Right ventricle myocardium inferior (tissue), 1 donor: ENCODE results near the gene MON1B. TPM values are rescaled to one million over a fixed set of nuclear protein-coding genes. Genes with fewer than 3 reads are reported as not detected.
"Not testable (repeated sequence)": the region's sequence is repeated elsewhere in the genome, so short reads cannot be mapped to it uniquely, and the experiment has no call there.

ENCODE experiments used
- ATAC-seq: fragments of 200-7000 bp; cut with Tn5 transposase; one replicate; pipeline ENCODE4 v1.9.1; 2020; ENCODE audit warnings: mild to moderate bottlenecking, moderate library complexity
- DNase-seq: peaks from one replicate; pipeline ENCODE4 v3.0.0; 2021; ENCODE audit errors: missing footprints
- intact Hi-C: fragments of 100-400 bp; cut with DNase I; formaldehyde crosslinking; loops from one replicate; pipeline ENCODE4 v1.11.0; 2022
- long read RNA-seq: library from polyadenylated mRNA; unstranded; transcript quantifications from one replicate; pipeline ENCODE4 v2.0.0, GENCODE V29; 2021
- total RNA-seq: library from RNA; stranded (reverse); fragmentation: NEBNext Ultra II Directional; extraction: Animal tissue kit (Norgen Biotek cat#: 25700); gene quantifications from one replicate; pipeline ENCODE4 v1.2.1, GENCODE V29; 2021
- donor health status: DM: no; HTN: yes; CAD: no; lungs with severe emphysema.

Gene MON1B
- 14.4 TPM for total RNA-seq
- long read RNA-seq, full-length matches to known transcripts: 8 of 9 reads
- long read RNA-seq, partial matches to known transcripts: 0 of 9 reads
- long read RNA-seq, other reads (novel, unspliced or antisense): 1 of 9 reads

DNA sequence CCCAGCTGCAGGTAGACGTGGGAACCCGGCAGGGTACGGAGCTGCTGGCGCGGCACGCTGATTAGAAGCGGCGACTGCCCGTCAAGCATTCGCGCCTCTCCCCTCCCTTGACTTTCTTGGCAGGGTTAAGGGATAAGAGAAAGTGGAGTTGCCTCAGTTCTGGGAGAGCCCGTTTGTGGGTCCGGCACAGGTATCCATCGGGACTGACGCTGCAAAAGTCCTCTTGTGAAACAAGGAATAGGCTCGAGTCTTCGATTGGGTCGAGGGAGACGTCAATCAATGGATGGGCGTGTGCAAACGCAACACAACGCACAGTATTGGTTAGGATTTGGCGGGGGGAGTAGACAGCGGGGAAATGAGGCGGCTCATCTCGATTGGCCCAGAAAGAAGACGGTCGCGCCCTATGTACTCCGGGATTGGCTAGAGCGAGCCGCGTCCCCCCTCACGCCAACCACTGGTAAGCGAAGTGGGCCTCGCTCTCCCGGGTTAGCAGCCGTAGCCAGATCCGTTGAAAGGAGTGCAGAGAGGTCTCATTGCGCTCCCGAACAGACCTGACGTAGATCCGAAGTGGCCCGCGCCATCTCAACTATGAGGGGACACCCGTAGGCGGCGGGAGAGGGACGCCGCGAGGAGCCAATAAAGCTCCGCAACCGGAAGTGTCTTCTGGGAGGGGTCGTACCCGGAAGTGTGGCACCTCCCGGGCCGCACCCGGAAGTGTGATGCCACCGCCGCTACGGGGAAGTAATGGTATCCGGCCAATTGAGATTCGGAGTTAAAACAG is at the start of gene MON1B:
TSS of gene MON1B (plus strand) at position 713 of the 781 bp plus-strand sequence. CDS start 296 bp downstream, outside the sequence.
- intact Hi-C loops: no loop called here
- DNase-seq (peak; percentile 99), ATAC-seq (peak; percentile 100)

DNA sequence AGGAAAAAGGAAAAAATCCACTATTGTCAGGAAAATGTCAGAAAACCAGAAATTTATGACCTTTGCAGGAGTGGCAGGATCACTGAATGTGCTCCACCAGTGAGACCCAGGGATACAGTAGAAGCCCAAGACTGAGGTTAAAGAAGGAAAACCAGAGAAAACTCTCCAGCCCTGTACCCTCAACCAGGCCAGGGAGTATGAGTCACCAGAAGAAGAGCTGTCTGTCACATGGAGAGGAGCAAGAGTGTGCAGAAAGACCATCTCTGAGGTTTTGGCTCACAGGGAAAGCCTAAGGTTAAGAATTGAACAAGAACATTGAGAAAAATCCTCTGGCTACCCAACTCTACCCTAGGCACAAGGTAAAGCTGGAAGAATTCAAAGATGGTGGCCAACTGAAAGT is 47.6 kb upstream of the MON1B start:
- intact Hi-C loops: no loop called here
- ATAC-seq (no peak), DNase-seq (no peak)

- ATAC-seq (no peak), DNase-seq (no peak)
- intact Hi-C loops: no loop called here
These were observed 42.9 kb upstream of the MON1B start for GRCh38 chr16:77148121-77148520.

GRCh38 chr16:77157346-77158058 is 33.5 kb upstream of the MON1B start:
- ATAC-seq: peak; percentile 75
- no peak for DNase-seq

DNA sequence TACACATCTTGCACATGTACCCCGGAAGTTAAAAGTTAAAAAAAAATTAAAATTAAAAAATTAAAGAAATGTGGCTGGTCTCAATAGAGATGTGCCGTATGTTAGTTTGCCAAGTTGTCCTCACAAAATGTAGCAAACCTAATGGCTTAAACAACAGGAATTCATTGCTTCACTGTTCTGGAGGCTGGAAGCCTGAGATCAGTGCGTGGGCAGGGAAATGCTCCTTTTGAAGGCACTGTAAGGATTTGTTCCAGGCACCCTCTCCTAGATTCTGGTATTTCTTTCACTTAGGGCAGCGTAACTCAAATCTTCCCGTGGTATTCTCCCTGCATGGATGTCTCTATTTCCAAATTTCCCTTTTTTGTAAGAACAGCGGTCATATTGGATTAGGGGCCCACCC is 32.7 kb upstream of the MON1B start:
- ATAC-seq (peak; percentile 52), DNase-seq (no peak)
- intact Hi-C loops: no loop called here

More at GRCh38 chr16:77157346-77158058, 33.5 kb upstream of the MON1B start:
- intact Hi-C loops: no loop called here

DNA sequence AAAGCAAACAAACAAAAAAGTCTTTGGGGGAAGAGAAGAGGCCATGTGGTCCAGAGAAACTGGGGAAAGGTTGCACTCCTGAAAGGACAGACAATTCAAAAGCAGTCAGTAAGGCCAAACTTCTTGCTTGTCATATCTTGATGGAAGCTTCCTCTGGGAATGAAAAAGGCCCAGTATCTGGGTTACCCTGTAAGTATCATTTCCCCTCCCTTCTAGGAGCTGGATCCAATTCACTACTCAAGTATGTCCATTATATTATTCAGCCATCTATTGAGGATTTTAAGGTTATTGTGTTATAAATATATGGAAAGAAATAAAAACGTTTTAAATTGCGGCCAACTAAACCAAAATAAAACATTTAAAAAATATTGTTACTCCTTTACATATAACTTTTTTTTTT is 26.0 kb upstream of the MON1B start:
- intact Hi-C loops: no loop called here
- DNase-seq (no peak), ATAC-seq (no peak)

GRCh38 chr16:77165536-77166236 is 25.3 kb upstream of the MON1B start:
- ATAC-seq, DNase-seq, intact Hi-C loops: not testable (repeated sequence)

DNA sequence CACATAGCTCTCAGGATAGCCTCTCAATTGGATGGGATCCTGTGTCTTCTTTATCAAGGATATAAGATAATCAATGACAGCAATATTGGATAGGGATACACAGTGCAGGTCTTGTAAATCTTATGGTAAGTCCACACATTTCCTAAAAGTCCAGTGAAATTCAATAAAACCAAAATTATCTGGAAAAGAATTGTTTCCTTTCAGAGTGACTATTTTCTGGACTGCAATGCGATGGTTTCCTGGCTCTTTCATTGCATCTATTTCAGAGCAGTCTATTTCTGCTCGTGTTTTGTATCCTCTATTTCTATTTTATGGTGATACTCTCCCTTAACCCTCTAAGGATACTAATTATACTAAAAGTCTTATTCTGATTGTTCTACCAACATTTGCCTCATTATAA is 24.3 kb upstream of the MON1B start:
- ATAC-seq (no peak), DNase-seq (no peak)
- intact Hi-C loops: no loop called here

GRCh38 chr16:77168901-77169300 is 22.1 kb upstream of the MON1B start:
- DNase-seq (no peak), ATAC-seq (no peak)
- intact Hi-C loops: no loop called here

DNA sequence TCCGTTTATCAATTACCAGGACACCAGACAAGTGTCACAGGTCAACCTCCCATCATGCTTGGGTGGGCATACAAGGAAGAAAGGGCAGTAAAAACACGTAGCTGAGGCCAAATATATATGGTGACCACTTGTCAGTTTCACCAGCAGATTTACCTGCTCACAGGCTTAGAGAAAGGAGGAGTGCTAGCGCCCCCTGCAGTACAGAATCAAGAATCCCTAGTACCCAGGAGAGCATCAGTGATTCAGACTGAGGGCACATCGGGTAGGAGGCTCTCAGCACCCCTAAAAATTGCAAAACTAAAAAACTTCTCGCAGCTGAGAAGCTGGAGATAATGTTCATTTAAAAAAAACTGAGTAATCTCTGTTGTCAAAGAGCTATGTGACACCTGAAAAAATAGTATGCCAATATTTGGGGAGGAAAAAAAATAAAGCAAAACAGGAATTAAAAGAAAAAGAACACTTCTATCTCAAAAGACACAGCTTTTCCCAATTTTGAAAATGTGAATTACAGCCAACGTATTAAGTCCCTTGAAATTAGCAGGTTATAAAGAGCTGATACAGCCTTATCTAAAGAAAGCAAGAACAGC is 21.2 kb upstream of the MON1B start:
- no peak for DNase-seq
- no peak for ATAC-seq

DNA sequence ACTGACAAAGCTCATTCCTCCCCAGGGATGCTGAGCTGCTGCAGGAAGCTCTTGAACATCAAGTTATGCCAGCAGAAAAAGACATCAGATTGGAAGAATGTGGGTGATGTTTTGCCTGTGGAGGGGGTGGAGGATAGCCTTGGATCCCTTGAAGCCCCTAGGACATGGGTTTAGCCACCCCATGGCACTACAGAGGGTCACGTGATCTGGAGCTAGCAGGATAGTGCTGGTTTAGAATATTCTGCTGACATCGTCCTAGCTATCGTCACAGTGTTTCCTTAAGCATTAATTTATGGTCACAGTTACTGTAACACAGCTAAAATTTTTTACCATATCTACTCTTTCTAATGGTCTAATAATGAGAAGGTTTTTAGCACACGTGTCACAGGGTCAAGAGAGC is 20.2 kb upstream of the MON1B start:
- ATAC-seq (no peak), DNase-seq (no peak)
- intact Hi-C loops: loop anchor here (10.0 kb wide), 1 partner anchor 896 kb away; the partner anchor contains the start of gene CNTNAP4

More for the DNA sequence above, 21.2 kb upstream of the MON1B start:
- intact Hi-C loops: loop anchor here (10.0 kb wide), 1 partner anchor 895 kb away; the partner anchor contains the start of gene CNTNAP4

DNA sequence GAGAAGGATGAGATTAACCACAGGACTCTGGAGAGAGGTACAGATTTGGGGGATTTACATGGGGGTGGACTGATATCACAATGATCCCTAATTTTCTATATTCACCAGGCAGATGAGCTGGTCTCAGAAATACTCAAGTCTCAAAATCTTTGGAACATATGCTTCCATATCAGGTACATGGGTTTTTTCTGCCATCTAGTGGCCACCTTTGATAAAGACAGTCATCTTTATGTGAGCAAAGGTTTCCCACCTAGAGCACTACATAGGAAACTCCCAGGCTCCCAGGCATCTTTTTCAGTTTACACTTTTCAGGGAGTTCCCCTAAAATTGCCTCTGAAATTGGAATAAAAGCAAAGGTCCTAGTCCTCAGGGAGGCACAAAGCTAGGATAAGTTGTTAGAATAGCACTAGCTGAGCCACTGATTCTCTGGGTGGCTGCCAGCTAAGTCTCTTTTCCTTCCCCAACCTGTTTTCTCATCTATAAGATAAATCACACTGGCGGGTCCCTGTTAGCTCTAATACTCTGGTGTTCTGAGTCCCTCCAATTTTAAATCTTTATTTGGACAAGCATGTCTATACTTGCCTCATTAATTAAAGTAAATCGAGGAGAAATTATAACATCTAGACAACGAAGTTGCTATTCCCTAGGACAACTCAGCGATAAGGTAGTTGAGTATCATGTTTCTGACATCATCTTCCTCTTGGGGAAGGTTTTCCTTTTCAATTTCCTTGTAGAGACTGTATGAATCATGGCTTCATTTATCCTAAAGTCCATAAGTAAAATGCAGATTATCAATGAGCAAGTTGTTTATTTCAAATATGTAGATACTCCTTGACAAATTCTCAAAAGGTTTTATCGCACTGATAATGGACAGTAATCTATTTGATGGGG is 19.0 kb upstream of the MON1B start:
- peak; percentile 59 for ATAC-seq

GRCh38 chr16:77172951-77173350 is 18.0 kb upstream of the MON1B start:
- ATAC-seq (no peak), DNase-seq (no peak)
- intact Hi-C loops: loop anchor here (2.0 to 10.0 kb wide), 2 partner anchors 898 to 1384 kb away; partner anchors contain the start of gene CNTNAP4

More for the DNA sequence above, 19.0 kb upstream of the MON1B start:
- no peak for DNase-seq
- intact Hi-C loops: loop anchor here (2.0 to 10.0 kb wide), 2 partner anchors 897 to 1383 kb away; partner anchors contain the start of gene CNTNAP4

DNA sequence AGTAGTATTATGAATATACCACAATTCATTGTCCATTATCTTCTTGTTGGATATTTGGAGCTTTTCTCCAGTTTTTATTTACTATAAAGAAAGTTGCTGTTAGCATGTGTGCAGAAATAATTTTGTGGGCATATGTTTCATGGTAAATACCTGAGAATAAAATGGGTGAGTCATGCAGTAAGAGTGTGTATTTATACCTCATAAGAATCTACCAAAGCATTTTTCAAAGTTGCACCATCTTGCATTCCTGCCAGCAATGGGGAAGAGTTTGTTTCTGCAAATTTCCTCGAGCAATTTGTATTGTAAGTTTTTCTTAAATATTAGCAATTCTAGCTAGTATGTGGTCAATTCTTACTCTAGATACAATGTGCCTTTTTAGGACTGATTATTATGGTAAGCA is 7.9 kb upstream of the MON1B start:
- DNase-seq (no peak), ATAC-seq (no peak)
- intact Hi-C loops: no loop called here

- intact Hi-C loops, ATAC-seq, DNase-seq: not testable (repeated sequence)
These were observed 4.7 kb upstream of the MON1B start for GRCh38 chr16:77186298-77186697.

- DNase-seq: no peak
- intact Hi-C loops: no loop called here
- ATAC-seq: no peak
These were observed 856 bp upstream of the MON1B start for GRCh38 chr16:77190190-77190477.

GRCh38 chr16:77191259-77191969 is 424 bp downstream of the MON1B start:
- ATAC-seq (no peak), DNase-seq (peak; percentile 77)
- intact Hi-C loops: no loop called here
